H1 (cell line): ENCODE measurements around the gene OR1I1. TPM values are rescaled to one million over a fixed set of nuclear protein-coding genes. Genes with fewer than 3 reads are reported as not detected.

Source experiments
- ATF2 ChIP-seq: IDR thresholded peaks from 2 replicates; pipeline ENCODE4 v1.6.1; 2012; ENCODE audit warnings: low read length, inconsistent platforms
- ATF3 ChIP-seq: IDR thresholded peaks from 2 replicates; pipeline ENCODE4 v1.6.1; 2011; ENCODE audit warnings: low read depth, mild to moderate bottlenecking, low read length; ENCODE audit not compliant: insufficient read depth
- SIRT6 ChIP-seq: IDR thresholded peaks from one replicate; pipeline ENCODE4 v1.7.1; 2012; ENCODE audit warnings: low read length, inconsistent platforms
- SIX5 ChIP-seq: IDR thresholded peaks from 2 replicates; pipeline ENCODE4 v1.6.1; 2011; ENCODE audit warnings: mild to moderate bottlenecking, low read depth, low read length
- polyA plus RNA-seq, 7 experiments: library from polyadenylated mRNA; depleted of rRNA in 3 of 7; stranded (reverse) in 5 of 7; unstranded in 2 of 7; fragments of >200 nt in 5 of 7; fragments of 200-250 nt in 2 of 7; gene quantifications; 1 replicate in 5 of 7; 2 replicates in 1 of 7; 4 replicates in 1 of 7; pipeline versions ENCODE4 v1.2.1 to v1.2.3, GENCODE V29; 2011 to 2013; ENCODE audit warnings: missing spikeins in 2 of 7, mixed read lengths in 2 of 7
- total RNA-seq: library from RNA; stranded (reverse); fragmentation: NEBNext Ultra II Directional; extraction: Animal tissue kit (Norgen Biotek cat#: 25700); gene quantifications from 2 replicates; pipeline ENCODE4 v1.2.1, GENCODE V29; 2021

OR1I1 gene
- total and polyA plus RNA-seq, 2 of the 8 experiments (the other 6 are each of a cell fraction or from before 2014, with no cell fraction given), result not detected

DNA sequence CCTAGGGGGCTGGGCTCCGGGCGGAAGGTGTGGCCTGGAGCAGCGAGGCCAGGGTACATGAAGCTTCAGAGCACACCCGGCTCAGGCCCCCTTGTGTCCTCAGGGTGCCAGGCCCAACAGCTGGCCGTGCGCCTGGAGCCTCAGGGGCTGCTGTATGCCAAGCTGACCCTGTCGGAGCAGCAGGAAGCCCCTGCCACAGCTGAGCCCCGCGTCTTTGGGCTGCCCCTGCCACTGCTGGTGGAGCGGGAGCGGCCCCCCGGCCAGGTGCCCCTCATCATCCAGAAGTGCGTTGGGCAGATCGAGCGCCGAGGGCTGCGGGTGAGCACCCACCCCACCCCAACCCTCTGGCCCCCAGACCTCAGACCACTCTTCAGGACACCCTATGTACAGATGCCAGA lies 28.4 kb downstream of the OR1I1 start (continued):
- TF ChIP-seq ATF2, result no peak
- TF ChIP-seq SIX5, result no peak
- no peak for TF ChIP-seq SIRT6
- TF ChIP-seq ATF3, result no peak
- TF ChIP-seq, all 59 proteins: peak for 0
